GM11168 (cell line): ENCODE measurements around the gene SCUBE1.

Experiments used
- in situ Hi-C: fragments of 300-500 bp; cut with MboI; formaldehyde crosslinking; loops from one replicate; pipeline ENCODE4 v1.12.0; 2022; ENCODE audit warnings: low sequenced_read_pairs; ENCODE audit not compliant: unreplicated experiment

The SCUBE1 gene

DNA sequence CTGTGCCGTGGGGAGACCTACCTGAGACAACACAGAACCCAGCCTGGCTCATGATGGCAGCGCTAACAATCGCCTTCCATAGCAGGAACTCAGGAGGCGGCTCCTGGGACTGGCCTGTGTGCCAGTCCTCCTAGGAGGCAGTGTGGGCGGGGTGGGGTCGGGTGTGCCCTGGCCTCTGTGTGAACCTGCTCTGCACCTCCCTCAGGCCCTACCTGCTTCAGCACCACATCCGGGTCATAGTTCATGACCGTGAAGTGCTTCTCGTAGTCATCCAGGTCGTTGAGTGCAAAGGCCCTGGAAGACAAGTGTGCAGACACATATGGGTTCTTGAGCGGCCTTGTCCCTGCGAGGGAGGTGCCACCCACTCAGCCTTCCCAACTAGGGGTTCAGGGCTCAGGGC lies 171.6 kb downstream of the SCUBE1 start:
- in situ Hi-C loops, result no loop called here

DNA sequence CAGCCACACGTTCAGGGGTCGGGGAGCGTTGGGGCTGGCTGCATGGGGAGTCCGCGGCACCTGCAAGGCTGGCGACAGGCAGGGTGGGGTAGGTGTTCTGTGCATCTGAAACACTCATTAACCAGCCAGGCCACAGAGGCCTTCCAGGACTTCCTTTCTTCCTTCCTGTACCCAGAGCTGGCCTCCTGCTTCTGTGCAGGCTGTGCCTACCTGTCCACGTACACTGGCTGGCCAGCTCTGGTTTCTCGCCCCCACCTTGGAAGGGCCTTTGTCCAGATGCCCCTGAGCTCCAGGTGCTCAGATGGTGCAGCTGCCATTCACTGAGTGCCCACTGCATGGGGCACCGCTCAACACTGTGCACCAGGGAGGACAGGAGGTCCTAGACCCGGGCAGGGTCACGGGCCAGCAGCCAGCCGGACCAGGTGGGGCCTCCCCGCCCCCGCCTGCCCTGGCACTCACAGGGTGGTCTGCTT lies 172.1 kb downstream of the SCUBE1 start:
- in situ Hi-C loops, result no loop called here

DNA sequence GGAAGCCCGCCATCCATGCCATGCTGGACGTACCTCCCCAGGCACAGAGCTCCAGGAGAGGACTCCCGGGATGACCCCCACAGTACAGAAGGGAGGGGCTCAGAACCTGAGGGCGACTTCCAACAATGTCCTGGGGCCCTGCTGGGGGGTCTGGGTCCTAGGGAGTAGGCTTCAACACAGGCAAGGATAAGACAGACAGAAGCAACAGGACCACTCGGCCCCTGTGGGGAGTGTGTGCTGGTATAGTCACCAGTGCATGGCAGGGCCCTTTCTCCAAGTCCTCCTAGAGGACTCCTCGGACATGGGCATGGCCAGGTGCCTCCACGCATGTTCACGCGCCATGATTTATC lies 173.1 kb downstream of the SCUBE1 start:
- in situ Hi-C loops, result no loop called here

DNA sequence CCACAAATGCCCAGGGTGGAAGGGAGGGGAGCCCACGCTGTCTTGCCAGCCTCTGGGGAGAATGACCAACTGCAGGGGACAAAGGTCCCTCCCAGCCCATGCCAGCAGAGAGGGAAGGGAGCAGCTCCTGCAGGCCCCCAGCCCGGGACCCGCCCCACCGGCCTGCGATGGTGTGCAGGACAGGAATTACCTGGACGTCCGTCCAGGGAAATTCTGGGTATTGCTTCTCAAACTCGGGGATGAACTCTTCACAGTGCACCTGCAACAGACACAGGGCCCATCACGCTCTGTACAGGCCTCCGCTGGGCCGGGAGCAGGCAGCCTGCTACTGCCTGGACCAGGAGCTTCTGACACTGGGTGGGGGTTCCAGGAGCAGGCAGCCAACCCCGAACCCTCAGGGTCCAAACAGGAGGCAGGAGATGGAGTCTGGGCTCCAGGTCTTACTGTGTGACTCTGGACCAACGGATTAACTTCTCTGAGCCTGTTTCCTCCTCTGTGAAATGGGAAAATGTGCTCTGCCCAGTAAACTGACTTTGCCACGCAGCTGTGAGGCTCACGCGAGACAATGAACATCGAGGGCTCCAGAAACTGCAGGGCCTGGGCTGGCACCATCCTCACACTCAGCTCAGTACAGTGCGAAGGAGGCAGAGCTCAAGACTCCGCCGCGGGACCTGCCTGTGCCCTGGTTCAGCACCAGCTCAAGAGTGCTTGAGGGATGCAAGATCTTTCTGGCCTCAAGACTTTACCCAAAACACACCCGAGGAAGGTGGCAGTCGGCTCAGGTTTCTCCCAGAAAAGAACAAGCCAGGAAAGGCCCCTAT lies 173.7 kb downstream of the SCUBE1 start:
- in situ Hi-C loops, result no loop called here

DNA sequence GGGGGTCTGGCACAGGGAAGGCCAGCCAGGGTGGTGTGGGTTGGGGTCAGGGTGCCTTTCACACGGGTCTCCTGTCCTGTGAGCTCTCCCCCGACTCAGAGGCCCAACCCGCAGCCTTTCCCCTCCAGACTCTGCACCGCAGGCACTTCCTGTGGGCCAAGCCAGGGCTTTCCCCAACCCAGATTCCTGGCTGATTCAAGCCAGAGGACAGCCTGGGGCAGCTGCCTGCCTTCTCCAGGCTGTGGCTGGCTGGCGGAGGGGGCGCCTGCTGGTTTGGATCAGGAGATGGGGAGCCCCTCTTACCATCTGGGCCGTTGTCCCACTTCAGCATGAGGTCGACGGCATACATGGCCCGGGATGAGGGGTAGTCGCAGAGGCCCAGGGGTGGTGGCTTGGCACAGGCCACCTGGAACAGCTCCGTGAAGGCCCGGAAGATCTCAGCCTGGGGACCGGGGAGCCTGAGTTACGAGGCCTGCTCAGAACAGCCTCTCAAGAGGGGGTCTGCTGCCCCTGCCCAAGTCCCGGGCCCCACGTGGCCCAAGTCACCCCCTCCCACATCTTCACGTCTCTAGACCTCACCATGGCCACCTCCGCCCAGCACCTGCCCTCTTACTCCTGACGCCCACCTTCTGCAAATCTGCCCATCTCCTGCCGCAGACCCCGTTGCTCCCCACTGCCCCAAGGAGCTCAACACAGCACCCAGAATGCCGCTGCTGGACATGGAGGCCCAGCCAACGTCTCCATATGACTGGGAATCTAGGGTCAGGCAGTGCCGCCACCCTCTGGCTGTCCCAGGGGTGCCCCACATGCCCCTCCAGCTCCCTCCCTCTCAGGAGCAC lies 174.5 kb downstream of the SCUBE1 start:
- in situ Hi-C loops, result no loop called here

DNA sequence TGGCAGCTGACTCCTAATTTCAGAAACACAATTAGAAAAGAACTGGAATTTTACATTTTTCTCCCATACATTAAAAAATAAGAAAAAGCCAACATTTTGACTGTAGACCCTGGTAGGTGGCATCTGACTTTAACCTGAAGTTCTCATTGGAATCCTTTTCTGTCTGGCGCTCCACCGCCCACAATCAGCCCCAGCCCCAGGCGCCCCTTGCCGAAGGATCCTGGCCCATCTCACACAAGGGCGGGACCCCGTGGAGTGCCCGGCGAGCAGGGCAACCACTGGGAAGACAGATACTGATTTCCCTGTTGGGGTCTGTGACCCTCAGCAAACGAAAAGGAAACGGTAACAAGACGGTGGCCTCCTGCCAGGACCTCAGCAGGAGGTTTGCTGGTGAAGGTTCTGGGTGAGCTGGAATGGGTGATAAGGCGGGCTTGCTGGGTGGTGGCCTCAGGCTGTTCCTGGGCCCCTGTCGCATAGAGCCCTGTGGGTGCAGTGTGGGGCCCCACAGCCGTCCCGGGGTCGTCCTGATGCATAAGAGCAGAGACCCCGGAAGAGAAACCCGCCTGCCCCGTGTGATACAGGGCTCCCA lies 176.1 kb downstream of the SCUBE1 start:
- in situ Hi-C loops, result no loop called here

DNA sequence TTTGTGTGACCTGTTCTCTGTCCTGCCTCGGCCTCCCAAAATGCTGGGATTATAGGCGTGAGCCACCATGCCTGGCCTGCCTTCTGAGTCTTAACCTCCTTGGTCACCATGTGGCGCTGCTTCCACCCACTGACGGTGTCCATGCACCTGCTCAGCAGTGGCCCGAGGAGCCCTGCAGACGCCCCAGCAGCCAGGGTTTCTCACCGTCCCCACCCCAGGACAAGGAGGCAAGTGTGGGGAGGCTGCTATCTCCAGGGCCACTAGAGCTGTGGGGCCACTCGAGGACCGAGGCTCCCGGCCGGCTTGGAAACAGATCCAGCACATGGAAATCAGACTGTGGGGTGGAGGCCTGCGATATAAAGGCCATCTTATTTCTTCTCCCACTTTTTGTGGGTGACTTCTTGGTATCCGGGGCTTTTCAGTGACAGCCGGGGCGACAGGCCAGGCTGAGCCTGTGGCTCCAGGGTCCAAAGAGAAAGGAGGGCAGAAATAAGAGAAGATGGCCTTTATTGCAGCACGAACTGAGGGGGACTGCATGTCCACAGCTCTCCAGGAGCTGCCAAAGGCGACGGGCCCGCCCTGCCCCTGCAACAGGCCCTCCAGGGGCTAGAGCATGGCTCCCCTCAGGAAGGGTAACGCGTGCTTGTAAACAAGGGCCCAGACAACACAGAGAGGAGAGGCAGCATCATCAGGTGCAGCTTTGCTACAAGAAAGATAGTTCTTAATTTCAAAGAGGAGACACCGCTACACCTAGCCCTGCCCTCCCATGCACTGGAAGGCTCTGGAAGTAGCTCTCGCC lies 176.8 kb downstream of the SCUBE1 start:
- in situ Hi-C loops, result no loop called here

DNA sequence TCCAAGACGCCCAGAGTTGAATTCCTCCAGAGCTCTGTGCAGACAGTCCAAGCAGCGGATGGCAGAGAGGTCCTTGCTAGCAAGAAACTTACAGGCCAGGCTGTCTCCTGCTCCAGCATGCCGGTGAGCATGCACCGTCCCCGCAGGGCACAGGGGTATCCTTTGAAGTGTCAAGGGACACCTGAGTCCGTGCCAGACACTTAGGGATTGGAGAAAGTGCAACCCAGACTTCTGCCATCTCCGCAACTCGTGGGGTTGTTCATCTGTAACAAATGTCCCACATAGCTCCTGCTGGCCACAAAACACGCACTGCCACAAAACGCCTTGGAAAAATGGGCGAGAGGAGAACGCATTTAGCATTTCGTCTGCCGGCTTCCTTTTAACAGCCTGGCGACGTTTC lies 178.5 kb downstream of the SCUBE1 start:
- in situ Hi-C loops, result no loop called here

DNA sequence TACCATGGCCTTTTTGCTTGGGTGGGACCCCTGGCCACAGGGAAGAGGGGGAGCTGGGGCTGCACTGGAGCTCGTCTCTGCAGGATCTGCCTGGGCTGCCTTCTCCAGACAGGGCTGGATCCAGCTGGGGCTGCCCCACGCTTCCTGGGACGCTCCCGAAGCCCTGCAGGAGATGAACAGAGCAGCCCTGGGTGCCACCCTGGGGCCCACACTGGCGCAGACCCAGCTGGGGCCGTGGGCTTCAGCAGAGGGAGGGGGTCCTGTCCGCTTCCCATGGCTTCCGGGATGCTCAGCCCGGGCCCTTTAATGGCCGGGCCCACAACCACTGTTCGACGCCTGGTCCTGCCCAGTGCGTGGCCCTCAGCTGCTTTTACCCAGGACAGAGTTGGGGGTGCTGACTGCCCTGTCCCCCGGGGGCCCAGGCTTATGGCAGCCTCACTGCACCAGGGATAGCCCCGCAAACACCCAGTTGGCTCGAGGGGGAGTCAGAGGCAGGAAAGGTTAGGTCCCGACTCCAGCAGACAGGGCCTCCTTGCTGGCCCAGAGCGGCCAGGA lies 179.9 kb downstream of the SCUBE1 start:
- in situ Hi-C loops, result no loop called here

DNA sequence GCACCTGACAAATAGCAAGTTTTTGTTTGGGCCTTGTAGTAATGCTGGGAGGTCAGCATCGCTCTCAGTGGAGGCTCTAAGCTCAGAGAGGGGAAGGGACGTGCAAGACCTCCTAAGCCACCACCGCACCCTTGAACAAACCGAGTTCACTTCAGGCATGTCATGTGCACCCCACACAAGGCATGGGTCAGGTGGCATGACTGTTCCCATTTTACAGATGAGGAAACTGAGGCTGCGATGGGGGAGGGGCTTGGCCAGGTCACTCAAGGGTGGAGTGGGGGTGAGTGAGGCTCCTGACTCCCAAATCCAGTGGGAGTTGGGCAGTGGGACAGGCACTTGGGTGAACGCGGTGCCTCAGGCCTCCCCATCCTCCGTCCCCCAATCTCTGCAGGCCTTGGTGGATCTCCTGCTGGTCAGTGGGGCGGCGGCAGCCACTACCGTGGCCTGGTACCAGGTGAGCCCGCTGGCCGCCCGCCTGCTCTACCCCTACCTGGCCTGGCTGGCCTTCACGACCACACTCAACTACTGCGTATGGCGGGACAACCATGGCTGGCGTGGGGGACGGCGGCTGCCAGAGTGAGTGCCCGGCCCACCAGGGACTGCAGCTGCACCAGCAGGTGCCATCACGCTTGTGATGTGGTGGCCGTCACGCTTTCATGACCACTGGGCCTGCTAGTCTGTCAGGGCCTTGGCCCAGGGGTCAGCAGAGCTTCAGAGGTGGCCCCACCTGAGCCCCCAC lies 180.6 kb downstream of the SCUBE1 start:
- in situ Hi-C loops, result no loop called here

DNA sequence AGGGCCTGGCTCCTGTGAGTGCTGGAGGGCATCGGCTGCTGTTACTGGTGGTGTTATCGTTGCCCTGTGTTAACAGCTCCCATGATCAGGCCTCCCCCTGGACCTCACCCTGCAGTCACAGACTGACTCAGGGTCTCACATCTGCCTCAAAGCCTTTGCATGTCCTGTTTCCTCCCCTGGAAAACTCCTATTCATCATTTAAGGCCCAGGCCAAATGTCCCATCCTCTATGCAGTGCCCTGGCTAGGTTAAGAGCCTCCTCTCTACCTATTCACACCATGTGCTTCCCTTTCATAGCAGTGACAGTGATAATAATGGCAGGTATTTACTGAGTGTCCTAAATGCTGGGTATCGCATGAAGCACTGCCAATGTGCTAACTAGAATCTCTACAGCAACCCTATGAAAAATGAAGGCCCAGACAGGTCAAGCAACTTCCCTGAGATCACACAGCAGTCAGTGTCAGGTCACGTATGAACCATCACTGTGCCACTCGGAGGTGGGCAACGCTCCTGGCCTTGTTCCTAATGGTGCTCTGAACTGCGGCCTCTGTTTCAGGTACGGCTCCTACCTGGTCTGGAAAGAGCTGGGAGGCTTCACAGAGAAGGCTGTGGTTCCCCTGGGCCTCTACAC lies 182.6 kb downstream of the SCUBE1 start:
- in situ Hi-C loops, result no loop called here

DNA sequence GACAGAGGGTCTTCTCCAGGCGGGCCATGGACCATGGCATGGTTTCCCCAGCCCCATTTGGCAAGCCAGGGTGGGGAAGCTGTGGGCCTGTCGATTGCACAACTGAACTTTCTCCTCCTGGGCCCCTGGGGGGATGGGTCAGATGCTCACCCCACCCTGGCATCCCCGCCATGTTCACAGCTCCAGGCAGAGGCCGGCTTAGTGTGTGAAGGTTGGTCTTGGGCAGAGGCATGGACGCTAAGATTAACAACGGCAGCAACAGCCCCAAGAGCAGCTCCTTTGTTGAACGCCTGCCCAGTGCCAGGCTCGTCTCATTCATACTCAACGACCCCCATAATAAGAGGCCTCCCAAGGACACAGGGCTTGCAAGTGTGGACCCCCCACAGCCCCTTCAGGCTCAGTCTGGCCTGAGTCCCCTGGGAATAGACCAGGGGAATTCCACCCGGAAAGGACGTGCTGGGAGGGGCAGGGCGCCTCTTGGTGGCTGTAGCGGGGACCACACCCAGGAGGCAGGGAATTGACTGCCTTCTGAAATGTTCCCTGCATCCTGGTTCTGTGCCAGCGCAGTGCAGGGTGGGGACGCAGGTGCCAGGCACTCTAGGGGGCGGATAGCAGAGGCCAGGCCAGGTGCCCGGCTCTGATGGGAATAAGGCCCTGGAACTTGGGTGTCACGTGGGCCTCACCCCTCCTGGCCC lies 183.5 kb downstream of the SCUBE1 start:
- in situ Hi-C loops, result no loop called here

DNA sequence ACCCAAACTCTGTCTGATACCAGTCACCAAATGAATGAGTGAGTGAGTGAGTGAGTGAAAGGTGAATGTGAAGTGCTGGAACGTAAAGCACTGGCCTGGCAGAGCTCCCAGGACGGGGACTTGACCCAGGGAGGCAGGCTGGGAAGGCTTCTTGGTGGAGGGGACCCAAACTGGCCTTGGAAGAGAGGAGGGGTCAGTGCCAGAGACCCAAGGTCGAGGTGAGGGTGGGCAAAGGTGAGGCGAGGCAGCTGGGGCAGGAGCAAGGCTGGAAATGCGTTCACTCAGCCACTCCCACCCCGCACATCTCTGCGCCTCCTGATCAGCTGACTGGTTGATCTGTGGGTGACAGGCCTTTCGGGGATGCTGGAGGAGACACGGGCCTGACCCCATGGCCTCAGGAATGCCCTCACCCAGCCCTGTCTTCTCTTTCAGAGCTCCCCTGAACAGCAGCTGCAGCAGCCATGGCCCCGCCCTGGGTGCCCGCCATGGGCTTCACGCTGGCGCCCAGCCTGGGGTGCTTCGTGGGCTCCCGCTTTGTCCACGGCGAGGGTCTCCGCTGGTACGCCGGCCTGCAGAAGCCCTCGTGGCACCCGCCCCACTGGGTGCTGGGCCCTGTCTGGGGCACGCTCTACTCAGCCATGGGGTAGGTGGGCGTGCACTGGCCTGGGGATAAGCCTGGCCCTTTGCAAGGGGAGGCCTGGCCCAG lies 184.2 kb downstream of the SCUBE1 start:
- in situ Hi-C loops, result no loop called here

DNA sequence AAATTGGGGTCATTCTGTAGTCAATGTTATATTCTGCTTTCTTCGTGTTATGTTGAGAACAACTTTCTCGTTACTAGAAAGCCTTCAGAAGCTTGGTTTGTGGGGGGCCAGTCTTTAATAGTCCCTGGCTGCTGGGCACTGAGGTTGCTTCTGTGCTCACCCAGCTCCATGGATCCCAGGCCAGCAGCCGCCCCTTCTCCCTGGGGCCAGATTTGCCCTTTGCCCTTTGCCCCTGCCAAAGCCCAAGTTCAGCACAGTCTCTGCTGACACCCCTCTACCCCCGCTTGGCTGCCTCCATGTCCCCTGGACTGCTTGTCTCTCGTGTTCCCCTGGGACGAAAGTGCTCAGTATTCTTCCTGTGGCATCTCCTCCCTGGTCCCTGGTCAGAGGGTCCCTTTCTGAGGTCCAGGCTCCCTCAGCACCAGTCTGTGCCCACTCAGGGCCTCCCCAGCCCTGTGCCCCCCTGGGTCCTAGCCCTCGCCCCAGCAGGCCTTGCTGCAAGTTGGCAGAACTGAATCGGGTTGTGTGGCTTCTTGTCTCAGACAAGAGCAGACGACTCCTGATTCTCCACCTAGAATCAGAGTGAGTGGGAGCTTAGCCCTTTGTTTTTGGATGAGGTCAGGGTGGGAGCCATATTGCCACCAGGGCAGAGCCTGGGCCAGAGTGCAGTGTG lies 185.2 kb downstream of the SCUBE1 start:
- in situ Hi-C loops, result no loop called here

DNA sequence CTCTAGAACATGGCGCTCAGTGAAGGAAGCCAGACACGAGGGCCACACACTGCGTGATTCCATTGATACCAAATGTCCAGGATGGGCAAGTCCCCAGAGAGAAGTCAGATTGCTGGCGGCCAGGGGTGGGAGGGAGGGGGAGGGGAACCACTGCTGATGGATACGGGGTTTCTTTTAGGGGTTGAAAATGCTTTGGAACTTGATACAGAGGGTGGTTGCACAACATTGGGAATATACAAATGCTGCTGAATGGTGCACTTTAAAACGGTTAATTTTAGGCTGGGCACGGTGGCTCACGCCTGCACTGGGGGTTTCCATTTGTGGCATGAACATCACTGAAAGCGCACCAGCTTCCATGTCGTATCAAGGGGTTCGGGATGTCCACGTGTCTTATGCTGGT lies 186.8 kb downstream of the SCUBE1 start:
- in situ Hi-C loops, result no loop called here

DNA sequence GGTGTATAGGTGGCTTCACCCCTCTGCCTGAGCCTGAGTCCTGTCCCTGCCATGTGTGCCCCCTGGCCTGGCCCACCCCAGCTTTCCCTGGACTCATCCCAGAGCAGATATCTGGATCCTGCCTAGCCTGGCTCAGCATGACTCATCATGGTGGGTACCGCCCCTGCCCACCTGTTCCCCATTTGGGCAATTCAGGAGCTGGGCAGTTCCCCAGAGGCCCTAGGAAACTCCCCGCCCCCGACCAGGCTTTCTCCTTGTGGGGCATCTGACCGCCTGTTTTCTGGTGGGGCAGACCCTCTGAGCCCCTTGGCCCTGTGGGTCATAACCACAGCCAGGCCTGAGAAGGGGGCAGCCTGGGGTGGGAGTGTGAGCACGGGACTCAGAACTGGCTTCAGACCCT lies 187.4 kb downstream of the SCUBE1 start:
- in situ Hi-C loops, result no loop called here

DNA sequence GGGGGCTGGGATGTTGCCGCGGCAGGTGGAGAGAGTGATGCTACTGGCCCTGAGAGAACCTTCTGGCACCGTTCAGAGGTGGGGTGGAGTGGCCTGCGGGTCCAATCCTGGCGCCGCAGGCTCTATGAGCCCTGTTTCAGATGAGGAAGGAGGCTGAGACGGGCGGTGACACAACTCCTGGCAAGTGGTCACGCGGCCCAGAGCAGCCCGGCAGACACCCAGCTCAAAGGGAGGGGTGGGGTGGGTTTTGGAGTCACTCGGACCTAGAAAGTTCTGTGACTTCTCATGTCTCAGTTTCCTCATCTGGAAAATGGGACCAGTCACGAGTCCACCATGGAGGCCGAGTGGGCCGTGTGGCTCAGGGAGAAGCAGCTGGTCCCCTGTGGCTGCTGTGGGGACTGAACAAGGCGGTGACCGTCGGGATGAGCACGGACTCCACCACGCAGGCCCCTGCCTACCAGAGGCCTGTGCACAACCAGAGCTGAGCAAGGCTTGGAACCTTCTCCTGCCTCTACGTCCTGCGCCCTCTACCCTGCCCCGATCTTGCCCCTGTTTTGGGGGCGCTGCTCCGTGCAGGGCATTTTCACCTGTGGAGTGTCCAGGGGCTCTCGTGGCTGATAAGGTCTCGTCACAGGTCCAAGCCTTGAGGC lies 188.2 kb downstream of the SCUBE1 start:
- in situ Hi-C loops, result no loop called here
